Inflammatory macrophage treated with lipopolysaccharide for 4 hours (primary cell): ENCODE results near the gene RCCD1.
"Not testable (repeated sequence)": the region's sequence is repeated elsewhere in the genome, so short reads cannot be mapped to it uniquely, and the experiment has no call there.

Experiments used
- DNase-seq: peaks from one replicate; pipeline ENCODE4 v3.0.0-alpha.2; 2020

Gene RCCD1

GRCh38 chr15:90918034-90918788, 36.5 kb upstream of the RCCD1 start:
- DNase-seq: no peak

- DNase-seq: no peak
Observed at GRCh38 chr15:90918835-90919234, 35.8 kb upstream of the RCCD1 start.

- DNase-seq: no peak
Observed at GRCh38 chr15:90921887-90922286, 32.8 kb upstream of the RCCD1 start.

DNA sequence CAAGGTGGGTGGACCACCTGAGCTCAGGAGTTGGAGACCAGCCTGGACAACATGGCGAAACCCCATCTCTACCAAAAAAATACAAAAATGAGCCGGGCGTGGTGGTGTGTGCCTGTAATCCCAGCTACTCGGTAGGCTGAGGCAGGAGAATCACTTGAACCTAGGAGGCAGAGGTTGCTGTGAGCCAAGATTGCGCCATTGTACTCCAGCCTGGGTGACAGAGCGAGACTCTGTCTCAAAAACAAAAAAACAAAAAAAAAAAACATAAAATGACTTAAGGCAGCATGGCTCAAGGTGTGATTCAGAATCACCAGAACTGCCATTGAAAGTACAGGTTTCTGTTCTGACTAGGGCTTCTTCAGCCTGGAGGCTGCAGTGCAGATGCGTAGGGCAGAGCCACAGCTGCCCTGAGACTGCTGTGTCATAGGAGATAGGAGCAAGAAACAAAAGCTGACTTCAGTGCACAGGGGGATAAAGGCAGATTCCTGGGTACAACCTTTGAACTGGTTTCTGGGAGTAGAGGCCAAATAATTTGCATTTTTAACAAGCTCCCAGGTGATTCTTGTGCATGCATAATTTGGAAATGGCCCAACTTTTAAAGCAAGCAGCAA, 31.9 kb upstream of the RCCD1 start:
- DNase-seq: not testable (repeated sequence)

DNA sequence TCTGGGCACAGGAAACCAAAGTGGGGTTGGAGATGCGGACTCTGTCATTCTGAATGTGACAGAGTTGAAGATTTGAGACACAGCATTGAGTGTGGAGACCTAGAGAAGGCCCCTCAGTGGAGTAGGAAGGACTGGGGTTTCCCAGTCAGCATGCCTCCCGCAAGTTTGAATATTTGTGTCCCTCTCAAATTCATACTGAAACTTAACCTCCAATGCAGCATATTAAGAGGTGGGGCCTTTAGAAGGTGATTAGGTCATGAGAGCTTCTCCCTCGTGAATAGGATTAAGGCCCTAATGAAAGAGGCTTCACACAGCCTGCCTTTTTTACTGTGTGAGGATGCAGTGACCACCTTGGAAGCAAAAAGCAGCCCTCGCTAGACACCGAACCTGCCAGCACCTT, 30.3 kb upstream of the RCCD1 start:
- DNase-seq: no peak

DNA sequence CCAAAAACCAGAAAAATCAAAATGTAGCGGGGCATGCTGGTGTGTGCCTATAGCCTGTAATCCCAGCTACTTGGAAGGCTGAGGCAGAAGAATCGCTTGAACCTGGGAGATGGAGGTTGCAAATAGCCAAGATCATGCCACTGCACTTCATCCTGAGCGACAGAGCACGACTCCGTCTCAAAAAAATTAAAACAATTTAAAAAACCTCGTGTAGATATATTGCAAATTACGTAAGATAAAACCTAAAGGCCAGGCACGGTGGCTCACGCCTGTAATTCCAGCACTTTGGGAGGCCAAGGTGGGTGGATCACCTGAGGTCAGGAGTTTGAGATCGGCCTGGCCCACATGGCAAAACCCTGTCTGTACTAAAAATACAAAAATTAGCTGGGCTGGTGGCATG, 27.9 kb upstream of the RCCD1 start:
- DNase-seq: not testable (repeated sequence)

DNA sequence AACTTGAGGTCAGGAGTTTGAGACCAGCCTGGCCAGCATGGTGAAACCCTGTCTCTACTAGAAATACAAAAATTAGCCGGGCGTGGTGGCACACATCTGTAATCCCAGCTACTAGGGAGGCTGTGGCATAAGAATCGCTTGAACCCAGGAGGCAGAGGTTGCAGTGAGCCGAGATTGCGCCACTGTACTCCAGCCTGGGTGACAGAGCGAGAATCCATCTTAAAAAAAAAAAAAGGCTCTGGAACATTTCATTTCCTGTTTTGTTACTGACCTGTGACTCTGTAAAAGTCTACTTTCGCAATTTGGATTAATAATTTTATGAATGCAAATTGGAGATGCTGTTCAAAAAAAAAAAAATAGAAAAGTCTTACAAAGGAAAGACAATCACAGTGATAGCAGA, 26.6 kb upstream of the RCCD1 start:
- peak; percentile 77 for DNase-seq

DNA sequence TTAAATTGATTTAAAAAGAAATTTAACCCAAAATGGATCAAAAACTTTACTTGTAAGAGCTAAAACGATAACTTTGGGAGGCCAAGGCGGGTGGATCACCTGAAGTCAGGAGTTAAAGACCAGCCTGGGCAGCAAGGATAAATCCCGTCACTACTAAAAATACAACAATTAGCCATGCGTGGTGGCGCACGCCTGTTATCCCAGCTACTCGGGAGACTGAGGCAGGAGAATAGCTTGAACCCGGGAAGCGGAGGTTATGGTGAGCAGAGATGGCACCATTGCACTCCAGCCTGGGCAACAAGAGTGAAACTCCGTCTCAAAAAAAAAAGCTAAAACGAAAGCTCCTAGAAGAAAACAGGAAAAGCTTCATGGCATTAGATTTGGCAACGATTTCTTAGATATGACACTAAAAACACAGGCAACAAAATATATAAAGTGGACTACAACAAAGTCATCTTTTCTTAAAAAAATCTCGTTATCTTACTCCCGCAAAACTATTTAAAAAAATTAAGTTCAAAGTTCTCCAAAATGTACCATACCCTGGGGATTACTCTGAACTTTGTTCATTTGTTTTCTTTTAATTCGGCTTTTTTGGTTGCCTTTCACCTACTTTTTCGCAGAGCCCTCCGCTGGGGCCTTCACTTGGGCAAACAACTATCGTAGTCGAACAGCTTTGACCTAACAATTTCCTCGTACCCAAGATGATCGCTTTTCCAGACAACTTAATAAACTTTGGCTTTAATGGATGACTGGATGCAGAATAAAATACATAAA, 25.3 kb upstream of the RCCD1 start:
- peak; percentile 73 for DNase-seq

GRCh38 chr15:90930861-90931574, 23.7 kb upstream of the RCCD1 start:
- peak; percentile 57 for DNase-seq

DNA sequence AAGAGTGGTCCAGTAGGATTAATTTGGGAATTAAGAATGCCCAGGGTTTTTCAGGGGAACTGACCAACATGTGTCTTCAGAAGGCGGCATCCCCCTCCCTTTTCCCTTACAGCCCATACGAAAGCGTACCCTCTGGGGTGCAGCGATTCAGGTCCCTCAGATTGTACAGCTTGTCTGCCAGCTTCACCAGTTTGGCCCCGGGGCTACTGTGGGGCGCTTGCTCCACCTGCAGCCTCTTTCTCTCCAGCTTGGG, 23.2 kb upstream of the RCCD1 start:
- DNase-seq: no peak

DNA sequence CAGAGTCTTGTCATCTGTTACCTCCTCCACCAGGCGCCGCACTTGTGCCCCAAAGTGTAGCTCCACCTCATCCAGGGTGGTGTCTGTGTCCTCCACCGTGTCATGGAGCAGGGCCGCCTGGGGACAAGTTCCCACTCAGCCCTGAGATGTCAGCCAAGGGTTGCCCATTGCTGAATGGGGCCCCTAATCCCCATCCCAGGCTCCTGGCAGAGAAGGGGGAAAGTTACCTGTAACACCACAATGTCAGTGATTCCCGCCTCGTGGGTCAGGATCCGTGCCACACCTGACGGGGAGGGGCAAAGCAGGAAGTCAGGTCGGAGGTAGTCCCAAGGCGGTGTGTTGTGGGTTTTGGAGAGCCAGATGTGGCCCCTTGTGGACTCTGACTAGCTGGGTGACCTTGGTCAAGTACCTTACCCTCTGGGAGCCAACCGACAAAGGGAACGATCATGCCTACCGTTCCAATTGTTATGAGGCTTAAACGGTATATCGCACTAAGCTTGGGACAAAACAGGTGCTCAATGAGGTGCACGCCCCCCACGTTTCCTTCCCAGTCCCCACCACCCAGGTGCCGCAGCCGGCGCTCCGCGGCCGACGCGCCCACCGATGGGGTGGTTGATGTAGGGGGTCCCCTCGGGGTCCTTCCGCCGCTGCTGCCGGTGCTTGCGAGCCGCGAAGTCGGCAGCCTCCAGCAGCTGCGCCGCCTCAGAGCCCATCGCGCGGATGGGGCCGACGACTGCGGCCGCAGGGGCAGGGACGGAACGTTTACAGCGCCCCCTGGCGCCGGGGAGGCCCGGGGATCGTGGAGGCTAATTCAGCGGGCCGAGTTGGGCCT, 22.6 kb upstream of the RCCD1 start, which contains the start of gene HDDC3:
TSS of gene HDDC3 (minus strand) at position 722 of the 832 bp plus-strand sequence. CDS start at position 713, 9 bp downstream.
- DNase-seq: peak; percentile 87

DNA sequence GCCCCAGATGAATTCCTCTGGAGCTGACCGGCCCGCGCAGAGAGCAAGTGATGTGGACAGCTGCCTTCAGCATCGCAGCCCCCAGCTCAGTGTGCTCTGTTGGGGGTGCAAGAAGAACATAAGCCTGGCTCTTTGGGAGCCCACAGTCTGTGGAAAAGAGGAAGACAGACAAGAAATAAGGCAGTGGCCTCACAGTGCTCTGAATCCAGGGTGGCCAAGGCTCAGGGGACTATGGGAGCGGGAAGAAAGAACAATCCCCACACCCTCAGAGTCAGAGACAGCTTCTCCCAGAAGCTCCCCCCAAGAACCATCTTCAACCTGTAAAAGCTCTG, 22.1 kb upstream of the RCCD1 start:
- no peak for DNase-seq

- no peak for DNase-seq
Observed at GRCh38 chr15:90933301-90933700, 21.4 kb upstream of the RCCD1 start.

- peak; percentile 82 for DNase-seq
Observed at GRCh38 chr15:90934256-90934948, 20.3 kb upstream of the RCCD1 start.

- peak; percentile 86 for DNase-seq
Observed at GRCh38 chr15:90934949-90935751, 19.5 kb upstream of the RCCD1 start, which contains the start of gene UNC45A. UNC45A (plus strand) TSS chr15:90935285; CDS start chr15:90935325, 40 bp downstream.

- no peak for DNase-seq
Observed at GRCh38 chr15:90936823-90937222, 17.9 kb upstream of the RCCD1 start.

DNA sequence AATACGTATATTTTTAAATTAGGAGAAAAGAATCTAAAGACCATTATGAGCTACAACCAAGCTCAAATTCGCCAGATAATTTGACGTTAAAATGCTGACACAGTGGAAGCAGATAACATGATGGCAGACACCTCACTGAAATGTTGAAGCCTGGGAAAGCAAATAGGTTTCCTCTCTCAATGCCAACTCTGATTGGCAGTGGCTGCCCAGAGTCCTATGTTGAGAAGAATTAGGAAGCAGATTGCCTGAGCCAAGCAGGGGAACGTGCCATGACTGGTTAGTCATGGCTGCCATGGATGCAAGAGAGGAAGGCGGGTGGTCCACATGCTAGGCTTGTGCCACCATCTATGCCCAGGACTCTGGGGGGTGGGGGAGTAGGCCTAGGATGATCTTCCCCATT, 16.4 kb upstream of the RCCD1 start:
- no peak for DNase-seq

DNA sequence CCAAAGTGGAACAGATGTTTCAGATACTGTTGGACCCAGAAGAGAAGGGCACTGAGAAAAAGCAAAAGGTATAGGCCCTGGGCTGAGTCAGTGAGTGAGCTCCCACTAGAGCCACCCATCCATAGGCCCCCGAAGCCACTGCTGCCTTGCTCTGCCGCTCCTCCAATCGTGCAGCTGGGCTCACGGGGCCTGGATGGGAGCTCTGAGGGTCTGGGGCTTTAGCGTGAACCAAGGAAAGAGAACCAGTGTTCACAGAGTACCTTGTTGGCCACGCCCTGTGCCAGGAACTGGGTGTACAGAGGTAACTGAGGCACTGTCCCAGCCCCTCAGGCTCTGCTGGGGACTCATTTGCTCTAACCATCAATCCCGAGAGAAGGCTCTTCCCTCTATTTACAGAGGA, 14.9 kb upstream of the RCCD1 start:
- DNase-seq: no peak

DNA sequence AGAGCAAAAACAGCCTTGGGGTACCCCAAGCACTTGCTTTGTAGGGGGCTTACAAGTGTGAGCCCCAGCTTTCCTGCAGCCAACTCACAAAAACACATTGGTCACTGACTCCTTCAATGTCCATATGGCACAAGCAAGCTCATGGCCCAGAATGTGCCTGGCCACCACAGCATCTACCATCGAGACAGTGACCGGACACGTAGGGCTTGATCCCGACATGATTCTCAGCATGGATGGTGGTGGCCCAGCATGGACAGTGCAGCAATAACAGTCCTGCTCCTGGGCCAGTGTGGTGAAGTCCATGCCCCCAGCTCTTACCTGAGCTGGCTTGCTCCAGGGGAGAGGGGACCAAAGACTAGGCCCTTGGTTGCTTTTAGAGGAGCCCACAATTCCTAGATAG, 13.6 kb upstream of the RCCD1 start:
- no peak for DNase-seq

- no peak for DNase-seq
Observed at GRCh38 chr15:90942354-90943120, 12.1 kb upstream of the RCCD1 start.
